Measurements from ENCODE around the gene SORT1.

- TF ChIP-seq EZH2 (conservative IDR thresholded peaks at IDR 0.05; ENCODE audit: low read depth, low read length): no peak
- TF ChIP-seq HOXA7 (CRISPR knock-in tag; IDR thresholded peaks at IDR 0.05): no peak
- no peak for TF ChIP-seq FOXM1 (CRISPR knock-in tag; IDR thresholded peaks at IDR 0.05)
- TF ChIP-seq POLR2AphosphoS5 (IDR thresholded peaks at IDR 0.05; ENCODE audit: low read depth, low read length): no peak
These were observed 118.0 kb downstream of the SORT1 start for GRCh38 chr1:109279615-109280278.
